Measurements from ENCODE around the gene NTM. TPM values are rescaled to one million over a fixed set of nuclear protein-coding genes. Genes with fewer than 3 reads are reported as not detected.

Gene NTM
- total and polyA plus RNA-seq, 2 donors (not counting 3 experiments of a cell fraction or from before 2014, with no cell fraction given) = 1.00 to 1.1 TPM

GRCh38 chr11:132127900-132128288, 757.5 kb downstream of the NTM start:
- CTCF ChIA-PET = interaction anchor here (1.4 to 6.1 kb wide), 4 partner anchors 22 to 439 kb away, joined by 12 to 322 read pairs (median 158); no protein-coding TSS in a partner anchor
- DNase-seq (ENCODE audit: low read depth, low spot score) = no peak
- Histone ChIP-seq H3K4me2 (ENCODE audit: insufficient read depth, low read length) (no peak overlapping the region), H3K79me2 (ENCODE audit: control insufficient read depth, insufficient read depth, low read length) (no peaks in the 10 kb centered on the region), H3K9me1 (replicated peaks; ENCODE audit: control insufficient read depth, extremely low read depth, insufficient read depth, low read length) (no peaks in the 10 kb centered on the region), H4K20me1 (replicated peaks; ENCODE audit: control insufficient read depth, extremely low read depth, insufficient read depth, low read length) (no peaks in the 10 kb centered on the region), H3K36me3 (ENCODE audit: control insufficient read depth in 2 of 2, extremely low read depth in 1 of 2, insufficient read depth in 2 of 2, low read length in 2 of 2) (no peaks in the 10 kb centered on the region), H3K4me3 (replicated peaks in 1 of 3; ENCODE audit: insufficient read depth in 1 of 3, low read depth in 1 of 3, low read length in 3 of 3) (no peak overlapping the region), H3K27me3 (ENCODE audit: control insufficient read depth in 2 of 2, insufficient read depth in 2 of 2, low read length in 2 of 2) (no peaks in the 10 kb centered on the region), H3K27ac (ENCODE audit: insufficient read depth, low read depth, low read length) (no peak overlapping the region), H2AFZ (ENCODE audit: low read depth, low read length) (no peak overlapping the region), H3K9ac (replicated peaks; ENCODE audit: extremely low read depth, insufficient read depth, low read length) (no peak overlapping the region), H3K9me3 (replicated peaks; ENCODE audit: control insufficient read depth, insufficient read depth, low read length) (no peaks in the 10 kb centered on the region), H3K4me1 (ENCODE audit: control insufficient read depth, extremely low read depth, insufficient read depth, low read length) (peaks cover 11% of the 10 kb centered on the region)
- no peak for FAIRE-seq
- BruUV-seq (replicated peaks) = no TSS peak
- dilution Hi-C loops (cut with MboI; ENCODE audit: extremely low pct_ligation_motif_present, low sequenced_read_pairs) (no loop called here), intact Hi-C loops (cut with micrococcal nuclease) (loop anchor here (1.0 to 5.0 kb wide), 7 partner anchors 100 to 814 kb away; no protein-coding TSS in a partner anchor)
- POLR2A ChIA-PET = no interaction called here
- TF ChIP-seq POLR2A (IDR thresholded peaks at IDR 0.05; ENCODE audit: low read depth, low read length) = no peak
- TF ChIP-seq CTCF (IDR thresholded peaks at IDR 0.05; ENCODE audit: extremely low read depth in 1 of 2, insufficient read depth in 1 of 2, low read depth in 1 of 2, low read length in 2 of 2) = no peak
- no peak for TF ChIP-seq FOS (IDR thresholded peaks at IDR 0.05; ENCODE audit: borderline replicate concordance, insufficient read depth, low read length)
- no peak for TF ChIP-seq MAX (IDR thresholded peaks at IDR 0.05; ENCODE audit: insufficient read depth, insufficient read length)

DNA sequence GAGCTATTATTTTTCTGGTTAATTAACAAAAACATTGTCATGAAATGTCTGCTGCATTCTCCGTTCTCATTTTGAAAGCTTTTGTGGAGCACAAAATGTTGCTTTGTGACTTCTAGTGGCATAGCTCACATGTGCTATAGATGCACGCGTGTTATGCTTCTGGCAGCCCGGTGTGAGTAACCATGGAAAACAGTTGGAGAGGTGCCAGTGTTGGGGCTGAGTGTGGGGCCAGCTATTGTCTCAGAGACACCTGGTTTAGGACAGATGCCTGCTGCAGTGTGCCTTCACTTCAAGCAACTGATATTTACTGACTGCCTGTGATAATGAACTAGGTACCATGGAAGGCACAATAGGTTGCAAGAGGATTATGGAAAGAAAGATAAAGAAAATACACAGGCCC, 760.6 kb downstream of the NTM start:
- TF ChIP-seq POLR2AphosphoS5 (IDR thresholded peaks at IDR 0.05; ENCODE audit: insufficient read depth, low read depth, low read length) = no peak
- no peak for TF ChIP-seq EZH2 (IDR thresholded peaks at IDR 0.05; ENCODE audit: borderline replicate concordance, low read depth, low read length, severe bottlenecking)
- TF ChIP-seq MAX (IDR thresholded peaks at IDR 0.05; ENCODE audit: insufficient read depth, insufficient read length) = no peak
- no peak for TF ChIP-seq JUN (IDR thresholded peaks at IDR 0.05; ENCODE audit: borderline replicate concordance, insufficient read depth, insufficient read length, low read depth)
- TF ChIP-seq POLR2A (IDR thresholded peaks at IDR 0.05; ENCODE audit: low read depth, low read length) = no peak
- no peak for TF ChIP-seq FOS (IDR thresholded peaks at IDR 0.05; ENCODE audit: borderline replicate concordance, insufficient read depth, low read length)
- TF ChIP-seq GATA2 (IDR thresholded peaks at IDR 0.05; ENCODE audit: insufficient read depth, insufficient read length, low read depth, low read length) = no peak
- TF ChIP-seq CTCF (IDR thresholded peaks at IDR 0.05; ENCODE audit: extremely low read depth in 1 of 2, insufficient read depth in 1 of 2, low read depth in 1 of 2, low read length in 2 of 2) = no peak
- TF ChIP-seq MYC (IDR thresholded peaks at IDR 0.05; ENCODE audit: low read depth, low read length) = no peak
- Histone ChIP-seq H3K9ac (replicated peaks; ENCODE audit: extremely low read depth, insufficient read depth, low read length) (no peak overlapping the region), H3K4me3 (replicated peaks in 1 of 3; ENCODE audit: insufficient read depth in 1 of 3, low read depth in 1 of 3, low read length in 3 of 3) (no peak overlapping the region), H3K27me3 (ENCODE audit: control insufficient read depth in 2 of 2, insufficient read depth in 2 of 2, low read length in 2 of 2) (no peaks in the 10 kb centered on the region), H3K79me2 (ENCODE audit: control insufficient read depth, insufficient read depth, low read length) (no peaks in the 10 kb centered on the region), H2AFZ (ENCODE audit: low read depth, low read length) (no peak overlapping the region), H4K20me1 (replicated peaks; ENCODE audit: control insufficient read depth, extremely low read depth, insufficient read depth, low read length) (no peaks in the 10 kb centered on the region), H3K4me1 (ENCODE audit: control insufficient read depth, extremely low read depth, insufficient read depth, low read length) (peaks cover 8% of the 10 kb centered on the region), H3K4me2 (ENCODE audit: insufficient read depth, low read length) (no peak overlapping the region), H3K36me3 (ENCODE audit: control insufficient read depth in 2 of 2, extremely low read depth in 1 of 2, insufficient read depth in 2 of 2, low read length in 2 of 2) (no peaks in the 10 kb centered on the region), H3K9me1 (replicated peaks; ENCODE audit: control insufficient read depth, extremely low read depth, insufficient read depth, low read length) (no peaks in the 10 kb centered on the region), H3K27ac (ENCODE audit: insufficient read depth, low read depth, low read length) (no peak overlapping the region), H3K9me3 (replicated peaks; ENCODE audit: control insufficient read depth, insufficient read depth, low read length) (no peaks in the 10 kb centered on the region)
- intact Hi-C loops (cut with micrococcal nuclease) (no loop called here), dilution Hi-C loops (cut with MboI; ENCODE audit: extremely low pct_ligation_motif_present, low sequenced_read_pairs) (no loop called here)
- POLR2A ChIA-PET = no interaction called here
- no TSS peak for BruUV-seq (replicated peaks)
- DNase-seq (ENCODE audit: low read depth, low spot score) (peak; percentile 19), FAIRE-seq (no peak)
- CTCF ChIA-PET = interaction anchor here (1.3 to 6.1 kb wide), 3 partner anchors 13 to 437 kb away, joined by 3 to 260 read pairs (median 5); no protein-coding TSS in a partner anchor

Data from endothelial cell of umbilical vein (primary cell).